HG03565 (cell line): ENCODE results near the gene OSTN.
"Not testable (repeated sequence)": the region's sequence is repeated elsewhere in the genome, so short reads cannot be mapped to it uniquely, and the experiment has no call there.

Experiments
- ATAC-seq: cut with Tn5 transposase; IDR thresholded peaks from one replicate; pipeline ENCODE4 v1.9.1; 2021; ENCODE audit warnings: mild to moderate bottlenecking, moderate library complexity; ENCODE audit not compliant: unreplicated experiment

OSTN gene, protein sequence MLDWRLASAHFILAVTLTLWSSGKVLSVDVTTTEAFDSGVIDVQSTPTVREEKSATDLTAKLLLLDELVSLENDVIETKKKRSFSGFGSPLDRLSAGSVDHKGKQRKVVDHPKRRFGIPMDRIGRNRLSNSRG

DNA sequence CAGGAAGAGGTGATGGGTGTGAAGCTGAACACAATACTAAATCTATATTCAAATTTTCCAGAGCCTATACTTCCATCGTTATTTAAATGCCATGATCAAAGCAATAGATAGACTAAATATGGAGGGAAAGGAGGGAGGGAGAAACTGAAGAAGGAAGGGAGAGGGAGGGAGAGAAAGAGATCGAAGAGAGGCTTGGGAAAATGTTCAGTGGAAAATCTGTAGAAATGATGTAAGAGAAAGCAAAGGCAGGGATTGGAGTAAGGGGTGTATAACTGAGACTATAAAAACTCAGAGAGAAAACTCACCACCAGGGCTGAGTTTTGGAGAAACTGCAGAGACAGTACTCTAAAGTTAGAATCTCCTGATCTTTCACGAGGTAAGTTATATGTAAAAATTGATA, at the start of gene OSTN:
Gene OSTN, plus strand, starts transcription at position 310 of the 400 bp plus-strand sequence. CDS start 13,292 bp downstream, outside the sequence.
- ATAC-seq: no peak

DNA sequence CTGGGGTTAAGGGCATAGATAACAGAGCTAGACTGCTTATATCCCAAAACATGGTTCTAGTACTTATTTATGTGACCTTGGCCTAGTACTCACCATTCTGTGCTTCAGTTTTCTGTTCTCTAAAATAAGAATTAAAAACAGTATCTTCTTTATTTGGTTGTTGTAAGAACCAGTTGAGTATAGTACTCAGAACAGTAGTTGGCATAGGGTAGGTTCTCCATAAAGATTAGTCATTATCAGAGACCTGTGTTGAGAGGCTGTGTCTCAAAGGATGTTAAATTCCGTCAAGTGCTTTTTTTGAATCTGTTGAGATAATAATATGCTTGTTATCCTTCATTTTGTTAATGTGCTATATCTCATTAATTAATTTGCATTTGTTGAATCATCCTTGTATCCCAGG, 47.4 kb upstream of the OSTN start:
- ATAC-seq: no peak

DNA sequence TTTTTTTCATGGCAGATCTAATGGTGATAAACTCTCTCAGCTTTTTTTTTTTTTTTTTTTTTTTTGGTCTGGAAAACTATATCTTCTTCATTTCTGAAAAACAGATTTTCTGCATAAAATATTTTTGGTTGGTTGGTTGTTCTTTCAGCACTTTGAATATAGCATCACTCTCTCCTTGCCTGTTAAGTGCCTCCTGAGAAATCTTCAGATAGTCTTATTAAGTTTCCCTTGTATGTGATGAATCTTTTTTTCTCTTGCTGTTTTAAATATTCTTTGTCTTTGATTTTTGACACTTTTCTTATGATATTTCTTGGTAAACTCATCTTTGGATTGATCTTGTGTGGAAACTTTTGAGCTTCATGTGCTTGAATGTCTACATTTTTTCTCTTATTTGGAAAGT, 44.2 kb upstream of the OSTN start:
- no peak for ATAC-seq

DNA sequence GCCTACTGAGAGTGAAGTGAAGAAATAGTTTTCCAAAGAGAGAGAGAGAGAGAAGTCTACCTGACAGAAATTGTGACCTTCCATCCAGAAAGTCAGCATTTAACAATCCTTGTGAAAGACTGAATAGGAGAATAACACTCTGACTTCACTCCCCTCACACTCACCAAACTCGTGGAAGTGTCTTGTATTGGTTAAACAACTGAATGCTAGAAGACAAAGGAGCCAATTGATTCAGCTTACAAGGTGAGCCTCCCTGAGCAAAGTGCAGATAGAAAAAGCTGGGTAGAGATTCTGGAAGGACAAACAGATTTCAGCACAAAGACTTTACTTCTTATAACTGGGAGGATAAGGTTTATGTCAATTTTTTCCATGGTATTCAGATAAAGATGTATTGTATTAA, 40.8 kb upstream of the OSTN start:
- no peak for ATAC-seq

DNA sequence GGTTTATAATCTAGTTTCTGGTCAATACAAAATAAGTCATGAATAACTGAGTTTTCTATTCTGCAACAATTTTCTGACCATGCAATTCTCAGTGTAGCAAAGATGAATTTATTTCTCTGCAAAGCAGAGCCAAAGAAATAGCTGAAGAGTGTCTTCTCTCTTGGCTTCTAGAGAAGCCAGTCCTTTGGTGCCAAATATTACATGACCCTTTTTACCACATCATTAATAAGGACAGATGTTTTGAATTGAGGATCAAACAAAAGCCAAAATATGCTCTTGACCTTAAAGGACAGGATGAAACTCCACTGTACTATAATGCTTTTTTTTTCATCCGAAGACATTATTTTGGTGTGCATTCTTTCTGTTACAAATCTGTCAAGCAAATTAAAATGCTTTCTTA, 40.2 kb upstream of the OSTN start:
- ATAC-seq: no peak

DNA sequence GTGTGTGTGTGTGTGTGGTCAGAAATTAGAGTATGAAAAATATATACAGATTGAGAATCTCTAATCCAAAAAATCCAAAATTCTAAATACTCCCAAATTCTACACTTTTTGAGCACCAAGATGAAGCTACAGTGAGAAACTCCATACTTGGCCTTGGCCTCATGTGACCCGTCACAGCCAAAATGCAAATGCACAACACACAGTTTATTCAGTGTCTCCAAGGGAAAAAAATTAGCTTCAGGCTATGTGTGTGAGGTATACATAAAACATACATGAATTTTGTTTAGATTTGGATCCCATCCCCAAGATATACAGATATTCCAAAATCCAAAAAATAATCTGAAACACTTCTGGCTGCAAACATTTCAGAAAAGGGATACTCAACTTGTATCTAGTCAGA, 33.2 kb upstream of the OSTN start:
- no peak for ATAC-seq

DNA sequence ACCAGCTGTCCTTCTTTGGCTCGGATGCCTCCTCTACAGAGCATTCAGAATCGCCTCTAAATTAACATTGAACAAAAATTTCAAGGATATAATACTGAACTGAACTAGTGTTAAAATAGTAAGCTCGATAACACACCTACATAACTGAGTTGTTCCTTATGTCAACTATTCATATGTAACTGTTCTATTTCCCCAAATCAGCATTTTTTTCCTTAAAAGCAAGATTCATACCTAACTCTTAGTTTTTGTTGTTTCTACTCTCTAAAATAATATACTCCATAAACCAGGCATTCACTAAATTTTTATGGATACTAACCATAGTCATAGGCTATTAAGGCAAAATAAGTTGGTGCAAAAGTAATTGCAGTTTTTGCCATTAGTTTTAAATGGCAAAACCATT, 32.7 kb upstream of the OSTN start:
- ATAC-seq: no peak

DNA sequence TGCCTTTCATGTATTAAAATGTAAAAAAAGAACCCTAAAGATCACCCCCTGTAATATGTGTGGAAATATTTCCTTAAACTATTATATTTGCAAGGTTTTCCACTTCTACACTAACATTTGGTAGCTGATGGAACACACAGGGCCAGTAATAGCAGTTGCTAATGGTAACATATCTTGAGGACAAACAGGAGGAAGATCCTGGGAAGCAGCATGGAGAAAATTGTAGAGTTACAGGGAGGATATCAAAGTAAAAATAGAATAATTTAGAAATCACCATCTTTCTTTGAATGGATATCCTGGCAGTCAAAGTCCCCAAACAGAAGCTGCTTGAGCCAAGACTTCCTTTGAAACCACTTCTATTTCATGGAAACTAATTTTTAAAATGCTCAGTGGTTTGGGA, 29.5 kb upstream of the OSTN start:
- no peak for ATAC-seq

DNA sequence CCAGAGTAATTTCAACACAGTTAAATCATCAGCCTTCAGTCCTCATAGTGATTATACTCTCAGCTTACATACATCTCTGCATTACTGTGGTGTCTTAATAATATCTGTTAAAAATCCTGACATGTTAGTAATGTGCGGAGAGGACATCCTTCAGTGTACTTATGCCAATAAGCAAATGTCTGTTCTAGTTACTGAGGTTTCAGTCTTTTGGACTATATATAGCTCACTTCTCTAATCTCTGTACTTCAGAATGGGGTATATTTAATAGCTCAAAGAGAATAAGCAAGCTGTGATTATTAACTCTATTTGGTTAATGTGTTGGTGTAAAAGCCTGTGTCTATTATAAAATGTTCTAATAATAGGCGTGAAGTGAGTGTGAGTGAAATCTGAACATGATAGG, 28.9 kb upstream of the OSTN start:
- no peak for ATAC-seq

DNA sequence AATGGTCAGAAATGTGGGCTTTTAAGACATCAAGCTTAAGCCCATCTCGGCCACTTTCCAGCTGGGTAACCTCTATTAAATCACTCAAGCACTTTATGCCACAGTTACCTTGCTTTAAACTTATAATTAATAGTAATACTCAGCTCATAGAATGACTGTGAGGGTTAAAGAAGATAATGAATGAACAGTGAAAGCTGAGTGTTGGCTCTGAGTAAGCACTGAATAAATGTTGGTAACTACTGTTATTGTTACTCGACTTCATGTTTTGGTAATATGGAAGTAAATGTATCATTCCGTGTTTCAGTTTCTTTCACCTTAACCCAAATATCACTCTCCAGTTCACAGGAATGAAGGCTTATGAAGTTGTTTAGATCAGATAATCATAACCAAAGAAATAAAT, 23.9 kb upstream of the OSTN start:
- no peak for ATAC-seq

DNA sequence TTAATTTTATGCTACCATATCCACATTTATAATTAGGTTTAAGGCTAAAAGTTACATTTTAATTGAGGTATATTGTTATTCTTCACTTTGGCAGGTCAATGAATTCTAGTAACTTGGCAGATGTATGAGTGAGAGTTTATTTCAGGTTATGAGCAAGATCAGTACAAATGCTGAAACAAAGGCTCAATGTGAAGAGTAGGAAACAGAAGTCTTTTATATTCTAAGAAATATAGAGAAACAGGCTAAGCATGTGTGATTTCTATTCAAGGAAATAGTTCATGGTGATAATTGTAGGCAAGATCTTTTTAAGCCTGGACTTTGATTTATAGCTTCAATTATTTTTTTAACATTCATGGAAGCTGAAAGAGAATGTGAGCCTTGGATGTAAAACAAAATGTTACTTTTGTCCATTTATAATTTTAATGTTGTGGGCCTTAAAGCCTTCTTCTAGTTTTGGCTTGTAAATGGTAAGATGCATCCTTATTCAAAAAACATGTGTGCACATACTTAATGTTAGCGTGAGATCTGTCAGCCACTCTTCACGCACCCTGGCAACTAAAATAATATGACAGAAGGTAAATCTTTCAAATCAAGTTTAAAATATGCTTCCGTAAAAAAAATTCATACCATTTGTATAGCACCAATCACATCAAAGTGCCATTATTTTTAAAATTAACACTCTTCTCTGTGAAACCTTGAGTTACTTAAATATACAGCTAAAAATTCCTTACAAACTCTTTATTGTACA, 22.8 kb upstream of the OSTN start:
- ATAC-seq: no peak

DNA sequence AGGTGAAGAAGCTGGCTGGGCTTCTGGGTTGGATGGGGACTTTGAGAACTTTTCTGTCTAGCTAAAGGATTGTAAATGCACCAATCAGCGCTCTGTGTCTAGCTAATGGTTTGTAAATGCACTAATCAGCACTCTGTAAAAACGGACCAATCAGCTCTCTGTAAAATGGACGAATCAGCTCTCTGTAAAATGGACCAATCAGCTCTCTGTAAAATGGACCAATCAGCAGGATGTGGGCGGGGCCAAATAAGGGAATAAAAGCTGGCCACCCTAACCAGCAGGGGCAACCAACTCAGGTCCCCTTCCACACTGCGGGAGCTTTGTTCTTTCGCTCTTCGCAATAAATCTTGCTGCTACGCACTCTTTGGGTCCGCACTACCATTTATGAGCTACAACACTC, 13.7 kb upstream of the OSTN start:
- ATAC-seq: not testable (repeated sequence)

DNA sequence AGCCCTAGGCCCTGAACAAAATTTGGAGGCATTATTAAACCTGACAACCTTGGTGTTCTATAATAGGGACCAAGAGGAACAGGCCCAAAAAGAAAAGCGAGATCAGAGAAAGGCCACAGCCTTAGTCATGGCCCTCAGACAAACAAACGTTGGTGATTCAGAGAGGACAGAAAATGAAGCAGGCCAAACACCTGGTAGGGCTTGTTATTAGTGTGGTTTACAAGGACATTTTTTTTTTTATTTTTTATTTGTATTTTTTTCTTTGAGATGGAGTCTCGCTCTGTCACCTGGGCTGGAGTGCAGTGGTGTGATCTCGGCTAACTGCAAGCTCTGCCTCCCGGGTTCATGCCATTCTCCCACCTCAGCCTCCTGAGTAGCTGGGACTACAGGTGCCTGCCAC, 10.8 kb upstream of the OSTN start:
- ATAC-seq: not testable (repeated sequence)

DNA sequence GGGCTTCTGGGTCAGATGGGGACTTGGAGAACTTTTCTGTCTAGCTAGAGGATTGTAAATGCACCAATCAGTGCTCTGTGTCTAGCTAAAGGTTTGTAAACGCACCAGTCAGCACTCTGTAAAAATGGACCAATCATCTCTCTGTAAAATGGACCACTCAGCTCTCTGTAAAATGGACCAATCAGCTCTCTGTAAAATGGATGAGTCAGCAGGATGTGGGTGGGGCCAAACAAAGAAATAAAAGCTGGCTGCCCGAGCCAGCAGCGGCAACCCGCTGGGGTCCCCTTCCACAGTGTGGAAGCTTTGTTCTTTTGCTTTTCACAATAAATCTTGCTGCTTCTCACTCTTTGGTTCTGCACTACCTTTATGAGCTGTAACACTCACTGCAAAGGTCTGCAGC, 6.8 kb upstream of the OSTN start:
- not testable (repeated sequence) for ATAC-seq

DNA sequence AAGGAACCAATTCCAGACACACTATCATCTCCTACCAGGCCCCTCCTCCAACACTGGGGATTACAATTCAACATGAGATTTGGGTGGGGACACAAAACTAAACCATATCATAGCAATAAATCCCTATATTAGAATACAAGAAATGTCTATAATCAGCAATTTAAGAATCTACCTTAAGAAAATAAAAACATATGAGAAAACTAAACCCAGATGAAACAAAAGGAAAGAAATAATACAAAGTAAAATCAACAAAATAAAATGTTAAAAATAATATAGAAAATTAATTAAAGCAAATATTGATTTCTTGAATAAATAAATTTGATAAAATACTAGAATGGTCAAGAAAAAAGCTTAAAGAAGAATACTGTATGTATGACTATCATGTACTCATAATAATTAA, 6.1 kb upstream of the OSTN start:
- no peak for ATAC-seq

DNA sequence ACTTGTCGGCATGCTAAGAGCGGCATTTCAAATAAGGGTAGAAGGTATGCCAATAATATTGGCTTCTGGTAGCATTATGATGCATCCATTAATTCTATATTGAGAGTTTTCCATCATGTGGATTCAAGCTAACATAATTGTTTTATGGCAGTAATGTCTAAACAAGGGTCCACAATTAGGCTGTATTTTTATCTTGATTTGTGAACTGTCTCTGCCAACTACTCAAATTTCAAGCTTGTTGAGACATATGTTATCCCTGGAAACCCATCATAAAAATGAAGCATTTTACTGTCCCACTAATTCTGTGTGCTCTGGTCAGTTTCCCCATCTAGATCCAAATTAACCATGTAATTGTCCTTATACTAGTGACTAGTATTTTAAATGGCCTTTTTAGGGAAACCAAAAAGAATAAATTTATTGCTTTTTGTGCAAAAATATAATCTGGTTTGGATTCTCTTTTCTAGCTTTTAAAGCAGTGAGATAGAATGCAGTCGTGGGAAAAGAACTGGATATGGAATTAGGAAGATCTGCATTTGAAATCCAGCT, 1.2 kb upstream of the OSTN start:
- no peak for ATAC-seq

DNA sequence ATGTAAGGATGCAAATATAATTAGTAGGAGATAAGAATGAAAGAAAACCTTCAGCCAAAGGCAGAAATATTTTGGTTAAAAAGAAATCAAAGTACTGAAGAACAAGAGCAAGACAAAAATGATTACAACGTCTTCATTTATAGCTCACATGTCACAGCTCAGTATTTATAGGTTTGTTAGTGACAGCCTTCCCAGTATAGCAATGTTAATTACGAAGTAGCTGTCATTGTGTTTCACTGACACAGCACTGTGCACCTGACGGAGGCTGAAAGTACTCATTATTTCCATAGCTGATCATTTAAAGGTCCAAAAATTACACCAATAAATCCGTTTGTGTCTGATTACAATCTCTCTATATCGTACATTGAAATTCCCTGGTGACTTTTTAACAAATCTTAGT, 561 bp upstream of the OSTN start:
- ATAC-seq: no peak

DNA sequence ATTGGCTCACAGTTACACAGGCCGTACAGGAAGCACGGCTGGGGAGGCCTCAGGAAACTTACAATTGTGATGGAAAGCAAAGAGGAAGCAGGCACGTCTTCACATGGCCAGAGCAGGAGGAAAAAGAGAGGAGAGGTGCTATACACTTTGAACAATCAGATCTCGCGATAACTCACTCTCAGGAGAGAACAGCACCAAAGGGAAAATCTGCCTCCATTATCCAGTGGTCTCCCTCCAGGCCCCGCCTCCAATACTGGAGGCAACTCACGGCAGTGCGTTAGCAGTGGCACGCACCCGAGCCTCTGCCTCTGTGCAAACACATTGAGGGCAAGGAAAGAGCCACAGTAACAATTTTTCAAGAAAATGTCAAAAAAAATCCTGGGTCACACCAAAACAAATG, 11.0 kb downstream of the OSTN start:
- ATAC-seq: no peak

DNA sequence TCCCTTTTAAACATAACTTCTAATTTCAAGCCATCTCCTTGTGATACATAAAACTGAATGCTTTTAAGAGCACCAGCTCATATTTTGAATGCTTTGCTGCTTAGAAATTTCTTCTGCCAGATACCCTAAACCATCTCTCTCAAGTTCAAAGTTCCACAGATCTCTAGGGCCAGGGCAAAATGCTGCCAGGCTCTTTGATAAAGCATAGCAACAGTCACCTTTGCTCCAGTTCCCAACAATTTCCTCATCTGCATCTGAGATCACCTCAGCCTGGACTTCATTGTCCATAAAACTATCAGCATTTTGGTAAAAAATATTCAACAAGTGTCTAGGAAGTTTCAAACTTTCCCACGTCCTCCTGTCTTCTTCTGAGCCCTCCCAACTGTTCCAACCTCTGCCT, 17.5 kb downstream of the OSTN start:
- ATAC-seq: no peak

DNA sequence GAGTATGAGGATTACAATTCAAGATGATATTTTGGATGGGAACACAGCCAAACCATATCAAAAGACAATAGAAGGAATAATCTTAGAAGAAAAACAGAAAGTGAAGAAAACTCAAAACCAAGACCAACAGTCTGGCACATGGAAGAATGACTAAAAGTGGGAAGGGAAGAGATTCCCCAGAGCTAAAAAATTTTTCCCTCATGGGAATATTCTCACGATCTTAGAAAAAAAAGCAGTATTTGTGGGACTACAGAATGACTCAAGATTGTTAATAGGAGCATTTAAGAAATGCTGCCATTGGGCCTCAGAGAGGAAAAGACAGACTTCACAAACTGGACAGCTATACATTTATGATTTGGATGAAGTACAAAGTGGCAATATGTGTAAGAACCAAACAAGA, 18.3 kb downstream of the OSTN start:
- ATAC-seq: no peak

DNA sequence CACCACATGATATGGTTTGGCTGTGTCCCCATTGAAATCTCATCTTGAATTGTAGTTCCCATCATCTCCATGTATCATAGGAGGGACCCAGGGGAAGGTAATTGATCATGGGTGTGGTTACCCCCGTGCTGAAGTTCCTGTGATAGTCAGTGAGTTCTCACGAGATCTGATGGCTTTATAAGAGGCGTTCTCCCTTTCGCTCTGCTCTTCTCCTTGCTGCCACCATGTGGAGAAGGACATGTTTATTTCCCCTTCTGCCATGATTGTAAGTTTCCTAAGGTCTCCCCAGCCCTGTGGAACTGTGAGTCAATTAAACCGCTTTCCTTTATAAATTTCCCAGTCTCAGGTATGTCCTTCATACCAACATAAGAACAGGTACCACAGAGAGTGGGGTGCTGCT, 21.9 kb downstream of the OSTN start:
- no peak for ATAC-seq

DNA sequence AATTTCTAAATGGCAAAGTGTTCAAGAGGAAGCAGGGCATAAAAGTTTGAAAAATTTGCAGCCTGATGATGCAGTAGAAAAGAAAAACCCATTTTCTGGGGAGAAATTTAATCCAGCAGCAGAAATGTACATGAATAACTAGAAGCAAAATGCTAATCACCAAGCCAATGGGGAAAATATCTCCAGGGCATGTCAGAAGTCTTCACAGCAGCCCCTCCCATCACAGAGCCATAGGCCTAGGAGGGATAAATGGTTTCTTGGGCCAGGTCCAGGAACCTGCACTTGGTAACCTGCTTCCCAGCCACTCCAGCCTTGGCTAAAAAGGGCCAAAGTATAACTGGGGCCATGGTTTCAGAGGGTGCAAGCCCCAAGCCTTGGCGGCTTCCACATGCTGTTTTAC, 22.6 kb downstream of the OSTN start:
- ATAC-seq: no peak

DNA sequence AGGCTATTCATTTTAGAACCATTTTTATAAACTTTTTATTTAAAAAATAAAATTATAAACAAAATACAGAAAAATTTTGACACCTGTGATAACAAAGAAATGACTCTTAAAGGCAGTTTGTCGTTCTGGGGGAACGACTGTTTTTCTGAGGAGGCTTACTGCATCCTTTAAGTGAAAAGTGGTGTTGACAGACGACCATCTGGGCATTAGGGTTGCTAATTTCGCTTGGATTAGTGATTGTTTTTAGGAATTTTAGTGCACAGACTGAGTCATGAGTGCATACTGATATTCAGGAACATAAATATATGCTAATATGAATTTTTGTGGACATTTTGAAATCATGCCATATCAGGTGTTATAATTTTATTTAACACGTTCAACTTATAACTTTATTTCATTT, 28.5 kb downstream of the OSTN start:
- ATAC-seq: no peak
